Ovary (tissue), 9 donors: ENCODE results near the gene OR51A7. TPM values are rescaled to one million over a fixed set of nuclear protein-coding genes. Genes with fewer than 3 reads are reported as not detected.
"Not testable (repeated sequence)": the region's sequence is repeated elsewhere in the genome, so short reads cannot be mapped to it uniquely, and the experiment has no call there.

ENCODE experiments used
- DNase-seq, 5 donors: peaks; one replicate each; pipeline ENCODE4 v3.0.0-alpha.2; 2019 to 2020
- H3K27ac ChIP-seq, 2 donors: fragments of 200-600 bp; one replicate each; pipeline versions ENCODE4 v1.5.1 to v1.8.0; 2019 to 2022
- H3K27me3 ChIP-seq: fragments of 200-600 bp; one replicate; pipeline ENCODE4 v1.8.0; 2022
- H3K36me3 ChIP-seq: fragments of 200-600 bp; sonication (generic); one replicate; pipeline ENCODE4 v1.5.1; 2019
- H3K4me1 ChIP-seq: one replicate; pipeline ENCODE4 v1.8.1; 2013; ENCODE audit warnings: mild to moderate bottlenecking, moderate library complexity; ENCODE audit not compliant: insufficient read depth
- H3K4me3 ChIP-seq: fragments of 200-600 bp; sonication (generic); one replicate; pipeline ENCODE4 v1.5.1; 2017
- H3K9me3 ChIP-seq, 2 donors: fragments of 200-600 bp in 1 of 2; sonication (generic) in 1 of 2; one replicate each; pipeline versions ENCODE4 v1.5.1 to v1.8.1; 2013 to 2019; ENCODE audit warnings: mild to moderate bottlenecking in 1 of 2, moderate library complexity in 1 of 2
- EP300 ChIP-seq: sonication (generic); formaldehyde crosslinking; IDR thresholded peaks from one replicate; pipeline ENCODE4 v1.6.1; 2017; ENCODE audit warnings: antibody characterized with exemption
- POLR2A ChIP-seq: fragments of 450-650 bp; IDR thresholded peaks from one replicate; pipeline ENCODE4 v1.6.1; 2017; ENCODE audit warnings: antibody characterized with exemption, mild to moderate bottlenecking, moderate library complexity
- WGBS, 3 donors: extraction: QIAGEN DNeasy Blood & Tissue Kit in 1 of 3; methylation state at CpG; one replicate each; pipeline versions ENCODE4 v1.1.5 to v1.1.7; 2013 to 2017; 5-methylcytosine and 5-hydroxymethylcytosine counted together
- intact Hi-C, 4 donors: fragments of 100-400 bp; cut with DNase I; formaldehyde crosslinking; loops; one replicate each; pipeline versions ENCODE4 v1.11.0 to v1.15.1; 2022 to 2023
- polyA plus RNA-seq, 2 donors: library from polyadenylated mRNA; stranded (reverse); fragments of 200-250 nt in 1 of 2; fragments of 350-450 nt in 1 of 2; fragmentation: Illumina TruSeq in 1 of 2; extraction: RNeasy Lipid Tissue Mini Kit (QIAGEN cat#74804) in 1 of 2; gene quantifications; one replicate each; pipeline ENCODE4 v1.2.3, GENCODE V29; 2013 to 2014
- total RNA-seq, 7 donors: library from RNA; depleted of rRNA in 2 of 7; stranded (reverse); fragments of >200 nt in 2 of 7; fragmentation: NEBNext Ultra II Directional in 3 of 7; extraction: Animal tissue kit (Norgen Biotek cat#: 25700) in 3 of 7; gene quantifications; one replicate each; pipeline versions ENCODE4 v1.1.0 to v1.2.4, GENCODE V29; 2016 to 2023
- TF ChIP-seq, protein P1 (sequence below), 3 donors: fragments of 450-650 bp in 2 of 3; fragments of 200-600 bp in 1 of 3; IDR thresholded peaks; one replicate each; pipeline versions ENCODE4 v1.5.1 to v1.8.0; 2016 to 2022; ENCODE audit warnings: antibody characterized with exemption in 3 of 3, mild to moderate bottlenecking in 1 of 3
- donor health status: DM: no; HTN: no; CAD: no; lungs with moderate emphysema.
- donor health status: DM: no; HTN: no; CAD: no.
- donor health status: Bipolar disorder and iron deficiency.
- donor health status: DM: yes; HTN: yes; CAD: no.
- donor health status: DM: no; HTN: no; CAD: no.
- donor health status: DM: yes; HTN: yes; CAD: no.

The OR51A7 gene
- total and polyA plus RNA-seq, 9 donors: not detected

DNA sequence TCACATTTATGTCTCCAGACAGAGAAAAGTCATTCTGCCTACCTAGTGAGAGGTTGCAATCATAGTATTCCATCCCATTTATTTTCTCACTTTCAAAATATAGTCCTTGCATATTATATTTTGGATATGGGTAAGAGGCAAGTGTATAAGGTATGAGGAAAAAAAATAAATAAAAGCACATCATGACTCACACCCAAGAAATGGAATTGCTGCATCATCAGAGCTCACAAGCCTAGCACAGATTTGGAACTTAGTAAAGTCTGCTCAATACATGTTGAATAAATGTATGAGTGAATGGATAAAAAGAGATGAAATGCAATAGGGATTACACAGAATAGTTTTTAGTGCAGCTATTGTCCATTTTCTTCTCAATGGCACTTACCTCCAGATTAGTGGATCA lies 23.0 kb downstream of the OR51A7 start:
- TF ChIP-seq POLR2A (no peak), EP300 (no peak)
- TF ChIP-seq, protein P1, sequence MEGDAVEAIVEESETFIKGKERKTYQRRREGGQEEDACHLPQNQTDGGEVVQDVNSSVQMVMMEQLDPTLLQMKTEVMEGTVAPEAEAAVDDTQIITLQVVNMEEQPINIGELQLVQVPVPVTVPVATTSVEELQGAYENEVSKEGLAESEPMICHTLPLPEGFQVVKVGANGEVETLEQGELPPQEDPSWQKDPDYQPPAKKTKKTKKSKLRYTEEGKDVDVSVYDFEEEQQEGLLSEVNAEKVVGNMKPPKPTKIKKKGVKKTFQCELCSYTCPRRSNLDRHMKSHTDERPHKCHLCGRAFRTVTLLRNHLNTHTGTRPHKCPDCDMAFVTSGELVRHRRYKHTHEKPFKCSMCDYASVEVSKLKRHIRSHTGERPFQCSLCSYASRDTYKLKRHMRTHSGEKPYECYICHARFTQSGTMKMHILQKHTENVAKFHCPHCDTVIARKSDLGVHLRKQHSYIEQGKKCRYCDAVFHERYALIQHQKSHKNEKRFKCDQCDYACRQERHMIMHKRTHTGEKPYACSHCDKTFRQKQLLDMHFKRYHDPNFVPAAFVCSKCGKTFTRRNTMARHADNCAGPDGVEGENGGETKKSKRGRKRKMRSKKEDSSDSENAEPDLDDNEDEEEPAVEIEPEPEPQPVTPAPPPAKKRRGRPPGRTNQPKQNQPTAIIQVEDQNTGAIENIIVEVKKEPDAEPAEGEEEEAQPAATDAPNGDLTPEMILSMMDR (IDR thresholded peaks at IDR 0.05): no peak
- intact Hi-C loops: no loop called here
- DNase-seq: no peak

DNA sequence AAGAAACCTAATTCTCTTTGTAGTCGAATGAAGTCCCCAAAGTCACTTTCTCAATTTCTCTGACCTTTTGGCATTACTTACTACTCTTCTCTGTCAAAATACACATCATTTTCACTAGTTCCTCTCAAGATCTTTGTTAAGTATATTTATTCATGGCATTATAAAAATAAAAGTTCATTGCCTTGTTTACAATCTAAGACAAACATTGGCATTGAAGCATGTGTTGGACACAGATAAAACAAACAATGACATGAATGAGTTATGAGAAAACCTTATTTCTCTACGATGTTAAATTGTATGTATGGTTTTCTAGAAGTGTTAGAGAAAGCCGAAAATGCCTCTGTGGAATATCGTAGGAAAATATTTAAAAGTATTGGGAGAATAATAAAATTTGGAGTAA lies 29.2 kb downstream of the OR51A7 start:
- H3K4me3 ChIP-seq: no peak overlapping the region
- TF ChIP-seq, protein P1 (IDR thresholded peaks at IDR 0.05): no peak
- no peak for TF ChIP-seq POLR2A
- TF ChIP-seq EP300: no peak
- no peaks in the 10 kb centered on the region for H3K36me3 ChIP-seq
- H3K27ac ChIP-seq: no peak overlapping the region
- H3K9me3 ChIP-seq: no peaks in the 10 kb centered on the region
- no peak for DNase-seq
- intact Hi-C loops: no loop called here
- H3K27me3 ChIP-seq: no peaks in the 10 kb centered on the region
- 65 to 86% (median 82%) methylated on average over 4 of the region's 4 CpGs for whole genome bisulfite sequencing, 3 donors
- no peaks in the 10 kb centered on the region for H3K4me1 ChIP-seq

More for the DNA sequence above, 23.0 kb downstream of the OR51A7 start:
- no peak overlapping the region for H3K4me3 ChIP-seq
- H3K27me3 ChIP-seq: no peaks in the 10 kb centered on the region
- H3K4me1 ChIP-seq: no peaks in the 10 kb centered on the region
- no peak overlapping the region for H3K27ac ChIP-seq
- H3K9me3 ChIP-seq: no peaks in the 10 kb centered on the region
- H3K36me3 ChIP-seq: no peaks in the 10 kb centered on the region

DNA sequence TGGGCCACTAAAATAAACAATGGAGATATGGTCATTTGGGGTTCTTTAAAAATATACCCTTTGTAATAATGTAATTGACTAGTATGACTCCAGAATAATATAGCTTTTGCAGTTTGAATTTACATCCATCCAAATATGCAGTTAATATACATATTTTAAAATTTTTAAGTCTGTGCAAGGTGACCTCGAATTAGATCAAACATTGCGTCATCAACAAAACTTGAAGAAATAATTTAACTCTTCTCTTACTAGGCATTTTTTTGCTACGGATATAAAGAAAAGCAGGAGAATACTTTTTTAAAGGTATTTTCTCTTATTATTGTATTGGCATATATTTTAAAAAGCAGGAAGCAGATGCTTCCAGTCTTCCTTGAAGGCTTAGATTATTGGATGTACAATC lies 33.2 kb downstream of the OR51A7 start:
- WGBS, 3 donors: 54 to 66% (median 65%) methylated on average over 3 of the region's 3 CpGs
- intact Hi-C loops: no loop called here
- no peak for DNase-seq

DNA sequence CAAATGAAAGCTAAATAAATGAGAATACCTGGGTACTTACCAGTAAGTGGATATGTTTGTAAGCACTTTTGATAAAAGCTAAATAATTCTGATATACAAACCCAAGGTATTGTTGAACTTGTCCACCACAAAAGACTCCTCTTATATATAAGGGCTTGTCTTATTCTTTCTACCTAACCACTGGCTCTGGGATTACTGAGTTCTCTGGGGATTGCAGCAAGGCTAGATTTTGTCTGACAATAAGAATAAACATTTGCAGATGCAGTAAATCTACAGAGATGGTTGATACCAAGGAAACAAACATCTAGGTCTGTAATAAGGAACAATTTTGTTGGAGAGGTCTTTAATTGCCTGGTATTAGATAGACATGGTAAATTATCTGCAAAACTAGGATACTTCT lies 43.9 kb downstream of the OR51A7 start, which contains the start of gene OR51A4:
Gene OR51A4, minus strand, starts transcription at position 101 of the 400 bp plus-strand sequence. CDS start 505 bp downstream, outside the sequence.
- Histone ChIP-seq H3K36me3 (no peaks in the 10 kb centered on the region), H3K27ac (no peak within 1 kb of the TSS), H3K27me3 (no peaks in the 10 kb centered on the region), H3K4me3 (no peak within 1 kb of the TSS), H3K4me1 (no peaks in the 10 kb centered on the region), H3K9me3 (no peaks in the 10 kb centered on the region)
- intact Hi-C loops: no loop called here
- TF ChIP-seq, protein P1 (IDR thresholded peaks at IDR 0.05): no peak
- no peak for DNase-seq

More for the DNA sequence above, 33.2 kb downstream of the OR51A7 start:
- H3K27ac ChIP-seq: no peak overlapping the region
- H3K4me1 ChIP-seq: no peaks in the 10 kb centered on the region
- no peak overlapping the region for H3K4me3 ChIP-seq
- H3K36me3 ChIP-seq: no peaks in the 10 kb centered on the region
- H3K9me3 ChIP-seq: no peaks in the 10 kb centered on the region
- no peak for TF ChIP-seq POLR2A
- TF ChIP-seq EP300: no peak
- TF ChIP-seq, protein P1 (IDR thresholded peaks at IDR 0.05): no peak
- no peaks in the 10 kb centered on the region for H3K27me3 ChIP-seq

DNA sequence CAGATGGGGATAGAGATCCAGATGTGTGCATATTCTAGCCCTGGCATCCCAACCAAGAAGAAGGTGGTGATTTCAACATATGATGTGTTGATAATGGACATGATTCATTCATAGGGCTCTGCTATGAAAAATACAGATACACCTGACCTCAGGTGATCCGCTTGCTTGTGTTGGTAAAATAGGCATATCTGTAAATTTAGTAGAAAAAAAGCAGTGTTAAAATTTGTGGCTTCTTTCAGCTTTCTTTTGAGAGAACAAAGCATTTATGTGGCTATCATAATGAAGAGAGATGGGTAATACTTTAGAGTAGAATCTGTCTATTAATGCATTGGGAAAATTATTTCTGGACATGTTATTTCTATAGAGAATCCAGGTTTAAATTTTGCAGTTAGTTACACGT lies 52.0 kb downstream of the OR51A7 start, which contains the start of gene OR51A2:
Gene OR51A2, minus strand, starts transcription at position 101 of the 400 bp plus-strand sequence. Its CDS starts 0 bp downstream, at position 101.
- H3K4me1 ChIP-seq, intact Hi-C loops: not testable (repeated sequence)
- 45 to 64% (median 57%) methylated on average over 2 of the region's 2 CpGs for WGBS, 3 donors

More for the DNA sequence above, 52.0 kb downstream of the OR51A7 start, which contains the start of gene OR51A2:
- H3K27ac ChIP-seq, H3K36me3 ChIP-seq, H3K27me3 ChIP-seq, H3K9me3 ChIP-seq, DNase-seq, H3K4me3 ChIP-seq: not testable (repeated sequence)
